MM.1S (cell line): ENCODE data around the gene ERICH6B.

Source experiments
- EZH2 ChIP-seq: fragments of 300-600 bp; sonication (generic); optimal IDR thresholded peaks from 2 replicates; pipeline ENCODE3; 2017; ENCODE audit warnings: low read depth, mild to moderate bottlenecking, antibody characterized with exemption, low read length, mixed read lengths
- EZH2phosphoT487 ChIP-seq: fragments of 300-600 bp; sonication (generic); IDR thresholded peaks from 2 replicates; pipeline ENCODE4 v1.6.1; 2018; ENCODE audit warnings: antibody characterized with exemption, low read length
- TF ChIP-seq, protein P1 (sequence below): fragments of 300-600 bp; sonication (generic); IDR thresholded peaks from 2 replicates; pipeline ENCODE4 v1.5.1; 2016; ENCODE audit warnings: antibody characterized with exemption, low read length, mixed read lengths

- TF ChIP-seq, protein P1, sequence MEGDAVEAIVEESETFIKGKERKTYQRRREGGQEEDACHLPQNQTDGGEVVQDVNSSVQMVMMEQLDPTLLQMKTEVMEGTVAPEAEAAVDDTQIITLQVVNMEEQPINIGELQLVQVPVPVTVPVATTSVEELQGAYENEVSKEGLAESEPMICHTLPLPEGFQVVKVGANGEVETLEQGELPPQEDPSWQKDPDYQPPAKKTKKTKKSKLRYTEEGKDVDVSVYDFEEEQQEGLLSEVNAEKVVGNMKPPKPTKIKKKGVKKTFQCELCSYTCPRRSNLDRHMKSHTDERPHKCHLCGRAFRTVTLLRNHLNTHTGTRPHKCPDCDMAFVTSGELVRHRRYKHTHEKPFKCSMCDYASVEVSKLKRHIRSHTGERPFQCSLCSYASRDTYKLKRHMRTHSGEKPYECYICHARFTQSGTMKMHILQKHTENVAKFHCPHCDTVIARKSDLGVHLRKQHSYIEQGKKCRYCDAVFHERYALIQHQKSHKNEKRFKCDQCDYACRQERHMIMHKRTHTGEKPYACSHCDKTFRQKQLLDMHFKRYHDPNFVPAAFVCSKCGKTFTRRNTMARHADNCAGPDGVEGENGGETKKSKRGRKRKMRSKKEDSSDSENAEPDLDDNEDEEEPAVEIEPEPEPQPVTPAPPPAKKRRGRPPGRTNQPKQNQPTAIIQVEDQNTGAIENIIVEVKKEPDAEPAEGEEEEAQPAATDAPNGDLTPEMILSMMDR: no peak
- TF ChIP-seq EZH2 (no peak), EZH2phosphoT487 (no peak)
Observed at GRCh38 chr13:45506811-45507210, 108.7 kb downstream of the ERICH6B start.
